Prostate gland (tissue), 2 donors: ENCODE results near the gene GLIPR1L1.

Experiments
- CTCF ChIP-seq, 4 experiments: fragments of 200-600 bp in 2 of 4; fragments of 450-650 bp in 2 of 4; sonication (generic) in 2 of 4; IDR thresholded peaks; 1 replicate in 3 of 4; 2 replicates in 1 of 4; pipeline ENCODE4 v1.5.1; 2016 to 2019; ENCODE audit warnings: antibody characterized with exemption in 4 of 4, mild to moderate bottlenecking in 2 of 4, moderate library complexity in 2 of 4
- POLR2A ChIP-seq: fragments of 450-650 bp; IDR thresholded peaks from one replicate; pipeline ENCODE4 v1.6.1; 2016; ENCODE audit warnings: antibody characterized with exemption, mild to moderate bottlenecking
- POLR2AphosphoS5 ChIP-seq: sonication (generic); formaldehyde crosslinking; IDR thresholded peaks from one replicate; pipeline ENCODE4 v1.6.1; 2017; ENCODE audit warnings: antibody characterized with exemption

- TF ChIP-seq CTCF (IDR thresholded peaks at IDR 0.05) (no peak), POLR2AphosphoS5 (no peak), POLR2A (no peak)
Observed at GRCh38 chr12:75361408-75361807, 26.9 kb downstream of the GLIPR1L1 start.
